B cell (primary cell): ENCODE results near the gene PPP1R7. TPM values are rescaled to one million over a fixed set of nuclear protein-coding genes. Genes with fewer than 3 reads are reported as not detected.

Experiments
- ATAC-seq: fragments of 200-7000 bp; cut with Tn5 transposase; one replicate; pipeline ENCODE4 v1.10.0; 2021; ENCODE audit warnings: low read depth, mild to moderate bottlenecking, moderate number of reproducible peaks, moderate library complexity
- CTCF ChIA-PET: fragments of 350-600 bp; sonication (Branson Sonifier 250); formaldehyde crosslinking; loops from one replicate; lab custom pipeline; 2021; ENCODE audit warnings: antibody characterized with exemption, inconsistent platforms; lab: Charles Lee
- POLR2A ChIA-PET: fragments of 350-600 bp; sonication (Branson Sonifier 250); formaldehyde crosslinking; loops from one replicate; lab custom pipeline; 2021; ENCODE audit warnings: antibody characterized with exemption; lab: Charles Lee
- DNase-seq: peaks from one replicate; pipeline ENCODE4 v3.0.0; 2013
- H2AFZ ChIP-seq: 2 replicates; pipeline ENCODE4 v1.6.1; 2012; ENCODE audit warnings: mild to moderate bottlenecking, low read depth, low read length; ENCODE audit not compliant: insufficient read depth, poor library complexity, severe bottlenecking
- H3K27ac ChIP-seq, 2 donors: 1 replicate in 1 of 2; 2 replicates in 1 of 2; pipeline ENCODE4 v1.5.1; 2012 to 2013; ENCODE audit warnings: low read length in 2 of 2, mild to moderate bottlenecking in 2 of 2, moderate library complexity in 1 of 2
- H3K27me3 ChIP-seq, 4 experiments: fragments of 200-600 bp in 1 of 4; sonication (generic) in 1 of 4; replicated peaks in 1 of 4; 1 replicate in 2 of 4; 2 replicates in 2 of 4; pipeline versions ENCODE4 v1.6.1 to v1.7.0; 2013 to 2016; ENCODE audit warnings: low read length in 3 of 4, mild to moderate bottlenecking in 2 of 4, mixed read lengths in 1 of 4, moderate library complexity in 1 of 4; ENCODE audit not compliant: insufficient read depth in 4 of 4, control insufficient read depth in 3 of 4; ENCODE audit errors: control extremely low read depth in 1 of 4
- H3K36me3 ChIP-seq, 2 experiments: replicated peaks in 1 of 2; 1 replicate in 1 of 2; 2 replicates in 1 of 2; pipeline versions ENCODE4 v1.6.1 to v1.7.1; 2013; ENCODE audit warnings: low read length in 1 of 2; ENCODE audit not compliant: insufficient read depth in 2 of 2, control insufficient read depth in 1 of 2; ENCODE audit errors: control extremely low read depth in 1 of 2, extremely low read depth in 1 of 2
- H3K4me1 ChIP-seq, 2 donors: fragments of 200-600 bp in 1 of 2; sonication (generic) in 1 of 2; 1 replicate in 1 of 2; 2 replicates in 1 of 2; pipeline versions ENCODE4 v1.5.1 to v1.6.1; 2013 to 2017; ENCODE audit warnings: low read length in 2 of 2; ENCODE audit not compliant: control insufficient read depth in 2 of 2, insufficient read depth in 2 of 2
- H3K4me2 ChIP-seq: replicated peaks from 2 replicates; pipeline ENCODE3; 2012; ENCODE audit warnings: mild to moderate bottlenecking, low read depth, low read length; ENCODE audit not compliant: poor library complexity, severe bottlenecking
- H3K4me3 ChIP-seq, 5 experiments: fragments of 200-600 bp in 1 of 5; sonication (generic) in 1 of 5; 1 replicate in 3 of 5; 2 replicates in 2 of 5; pipeline versions ENCODE4 v1.5.1 to v1.7.0; 2011 to 2016; ENCODE audit warnings: low read length in 4 of 5, mild to moderate bottlenecking in 4 of 5, low read depth in 2 of 5, control low read depth in 1 of 5, moderate library complexity in 1 of 5; ENCODE audit not compliant: insufficient read depth in 1 of 5; ENCODE audit errors: control extremely low read depth in 1 of 5, extremely low read depth in 1 of 5
- H3K79me2 ChIP-seq: fragments of 200-600 bp; sonication (generic); one replicate; pipeline ENCODE4 v1.6.0; 2016; ENCODE audit warnings: low read length; ENCODE audit not compliant: control insufficient read depth, insufficient read depth
- H3K9ac ChIP-seq: fragments of 200-600 bp; sonication (generic); 2 replicates; pipeline ENCODE4 v1.6.1; 2017; ENCODE audit warnings: mild to moderate bottlenecking, low read length, moderate library complexity
- H3K9me3 ChIP-seq, 3 donors: one replicate each; pipeline versions ENCODE4 v1.6.1 to v1.7.1; 2013; ENCODE audit warnings: low read length in 2 of 3; ENCODE audit not compliant: control insufficient read depth in 2 of 3, insufficient read depth in 1 of 3; ENCODE audit errors: control extremely low read depth in 1 of 3
- H4K20me1 ChIP-seq: 2 replicates; pipeline ENCODE4 v1.6.0; 2012; ENCODE audit warnings: mild to moderate bottlenecking, low read length; ENCODE audit not compliant: insufficient read depth, control insufficient read depth, poor library complexity, severe bottlenecking
- H3K27ac Mint-ChIP-seq: one replicate; pipeline ENCODE4 v1.8.0; 2021; ENCODE audit warnings: mixed read lengths
- H3K27me3 Mint-ChIP-seq: one replicate; pipeline ENCODE4 v1.8.0; 2021; ENCODE audit warnings: mixed read lengths
- H3K4me1 Mint-ChIP-seq: one replicate; pipeline ENCODE4 v1.8.0; 2021; ENCODE audit warnings: mixed read lengths
- H3K4me3 Mint-ChIP-seq: one replicate; pipeline ENCODE4 v1.8.0; 2021; ENCODE audit warnings: mixed read lengths
- H3K9me3 Mint-ChIP-seq: one replicate; pipeline ENCODE4 v1.8.0; 2022; ENCODE audit warnings: mixed read lengths; ENCODE audit not compliant: insufficient read depth
- CTCF ChIP-seq: fragments of 200-600 bp; IDR thresholded peaks from one replicate; pipeline ENCODE4 v1.8.0; 2022; ENCODE audit warnings: antibody characterized with exemption, mild to moderate bottlenecking
- EZH2 ChIP-seq: IDR thresholded peaks from 2 replicates; pipeline ENCODE4 v1.6.1; 2012; ENCODE audit warnings: borderline replicate concordance, low read depth, mild to moderate bottlenecking, moderate library complexity, low read length; ENCODE audit not compliant: insufficient read depth, poor library complexity, severe bottlenecking
- WGBS: methylation state at CpG from one replicate; pipeline ENCODE4 v1.1.5; 2013; ENCODE audit warnings: missing lambda C conversion rate; ENCODE audit not compliant: insufficient coverage; 5-methylcytosine and 5-hydroxymethylcytosine counted together
- intact Hi-C: fragments of 100-400 bp; cut with micrococcal nuclease; formaldehyde crosslinking; loops from one replicate; pipeline ENCODE4 v1.10.0; 2022
- polyA plus RNA-seq: library from polyadenylated mRNA; depleted of rRNA; stranded (reverse); fragments of >200 nt; gene quantifications from 2 replicates; pipeline ENCODE4 v1.2.3, GENCODE V29; 2012
- total RNA-seq, 2 donors: library from RNA; stranded (reverse); fragments of 120-200 nt in 1 of 2; gene quantifications; 1 replicate in 1 of 2; 2 replicates in 1 of 2; pipeline versions ENCODE4 v1.2.3 to v1.2.4, GENCODE V29; 2013 to 2022

The PPP1R7 gene
- total and polyA plus RNA-seq, 2 donors (not counting 1 experiment from before 2014, with no cell fraction given), result 37.7 to 50.9 TPM

- Histone ChIP-seq H3K4me3 (no peak overlapping the region), H3K9ac (no peak overlapping the region), H4K20me1 (no peaks in the 10 kb centered on the region), H3K79me2 (no peaks in the 10 kb centered on the region), H2AFZ (no peak overlapping the region), H3K27ac (no peak overlapping the region), H3K27me3 (no peaks in the 10 kb centered on the region), H3K4me2 (no peak overlapping the region), H3K36me3 (peaks cover 2 to 43% of the 10 kb centered on the region in 2 experiments), H3K9me3 (no peaks in the 10 kb centered on the region), H3K4me1 (no peaks in the 10 kb centered on the region)
- no peak overlapping the region for H3K27ac Mint-ChIP-seq
- no peak for DNase-seq
- ChIA-PET CTCF (interaction anchor here (1.3 kb wide), 1 partner anchor 150 kb away, joined by 6 read pairs; no protein-coding TSS in a partner anchor), POLR2A (interaction anchor here (0.6 kb wide), 1 partner anchor 1215 kb away, joined by 5 read pairs; no protein-coding TSS in a partner anchor)
- TF ChIP-seq EZH2 (no peak), CTCF (no peak)
- H3K9me3 Mint-ChIP-seq, result no peaks in the 10 kb centered on the region
- 95% methylated on average over 21 of the region's 26 CpGs for WGBS
- H3K4me1 Mint-ChIP-seq, result no peaks in the 10 kb centered on the region
- no peak overlapping the region for H3K4me3 Mint-ChIP-seq
- ATAC-seq, result no peak
- intact Hi-C loops, result no loop called here
- H3K27me3 Mint-ChIP-seq, result no peaks in the 10 kb centered on the region
These were observed 78.0 kb downstream of the PPP1R7 start for GRCh38 chr2:241228081-241228859.

- Mint-ChIP-seq H3K4me1 (no peaks in the 10 kb centered on the region), H3K4me3 (no peak overlapping the region), H3K9me3 (no peaks in the 10 kb centered on the region), H3K27me3 (no peaks in the 10 kb centered on the region), H3K27ac (no peak overlapping the region)
- no peaks in the 10 kb centered on the region for H3K79me2 ChIP-seq
- no peaks in the 10 kb centered on the region for H4K20me1 ChIP-seq
- WGBS, result 92% methylated on average over 20 of the region's 20 CpGs
- H3K27me3 ChIP-seq, result no peaks in the 10 kb centered on the region
- intact Hi-C loops, result no loop called here
- H3K9ac ChIP-seq, result no peak overlapping the region
- ChIA-PET CTCF (no interaction called here), POLR2A (no interaction called here)
- H3K36me3 ChIP-seq, result peaks cover 2 to 49% of the 10 kb centered on the region in 2 experiments
- ATAC-seq (no peak), DNase-seq (no peak)
- H2AFZ ChIP-seq, result no peak overlapping the region
- no peaks in the 10 kb centered on the region for H3K4me1 ChIP-seq
- H3K4me2 ChIP-seq, result no peak overlapping the region
- TF ChIP-seq EZH2, result no peak
- no peak for TF ChIP-seq CTCF
- no peaks in the 10 kb centered on the region for H3K9me3 ChIP-seq
- no peak overlapping the region for H3K4me3 ChIP-seq
- H3K27ac ChIP-seq, result no peak overlapping the region
These were observed 78.7 kb downstream of the PPP1R7 start for GRCh38 chr2:241228860-241229516.
